ENCODE results near the gene SPATA31D4.

Gene SPATA31D4

GRCh38 chr9:81892440-81892839 is 35.8 kb upstream of the SPATA31D4 start (continued):
- no peak for TF ChIP-seq ZNF26 (tag by site-specific recombination; IDR thresholded peaks at IDR 0.05)

GRCh38 chr9:81893929-81894328 is 34.3 kb upstream of the SPATA31D4 start:
- H3K4me3 ChIP-seq (ENCODE audit: low read depth, low read length): no peak overlapping the region
- CTCF ChIA-PET: no interaction called here
- TF ChIP-seq ZNF580 (tag by site-specific recombination; IDR thresholded peaks at IDR 0.05) (no peak), ZNF843 (tag by site-specific recombination; IDR thresholded peaks at IDR 0.05) (no peak), TSHZ1 (tag by site-specific recombination; IDR thresholded peaks at IDR 0.05; ENCODE audit: borderline replicate concordance) (no peak), ZNF350 (tag by site-specific recombination; IDR thresholded peaks at IDR 0.05) (no peak), MZF1 (tag by site-specific recombination; IDR thresholded peaks at IDR 0.05; ENCODE audit: borderline replicate concordance) (no peak), GFI1B (tag by site-specific recombination; IDR thresholded peaks at IDR 0.05) (no peak), YY2 (tag by site-specific recombination; IDR thresholded peaks at IDR 0.05) (no peak), ZNF621 (tag by site-specific recombination; IDR thresholded peaks at IDR 0.05) (no peak), ZNF561 (tag by site-specific recombination; IDR thresholded peaks at IDR 0.05; ENCODE audit: borderline replicate concordance) (no peak), REST (tag by site-specific recombination; IDR thresholded peaks at IDR 0.05) (no peak), YY1 (tag by site-specific recombination; IDR thresholded peaks at IDR 0.05) (no peak), ZFP69B (tag by site-specific recombination; IDR thresholded peaks at IDR 0.05) (no peak), ZNF544 (tag by site-specific recombination; IDR thresholded peaks at IDR 0.05) (no peak), ZNF16 (tag by site-specific recombination; IDR thresholded peaks at IDR 0.05; ENCODE audit: low read depth) (no peak), ZIC2 (tag by site-specific recombination; IDR thresholded peaks at IDR 0.05) (no peak)
- POLR2A ChIA-PET: no interaction called here
- H3K36me3 ChIP-seq (ENCODE audit: control insufficient read depth in 2 of 2, insufficient read depth in 1 of 2, low read length in 2 of 2): no peaks in the 10 kb centered on the region
- no peaks in the 10 kb centered on the region for H3K4me1 ChIP-seq (ENCODE audit: control insufficient read depth, insufficient read depth, low read length)
- H3K27ac ChIP-seq (ENCODE audit: extremely low read depth, low read depth, low read length): no peak overlapping the region
- no peaks in the 10 kb centered on the region for H3K9me3 ChIP-seq (ENCODE audit: control insufficient read depth, insufficient read depth, low read depth, low read length)

GRCh38 chr9:81894891-81895290 is 33.3 kb upstream of the SPATA31D4 start:
- Histone ChIP-seq H3K27ac (ENCODE audit: extremely low read depth, low read depth, low read length) (no peak overlapping the region), H3K36me3 (ENCODE audit: control insufficient read depth in 2 of 2, insufficient read depth in 1 of 2, low read length in 2 of 2) (no peaks in the 10 kb centered on the region), H3K4me1 (ENCODE audit: control insufficient read depth, insufficient read depth, low read length) (no peaks in the 10 kb centered on the region), H3K9me3 (ENCODE audit: control insufficient read depth, insufficient read depth, low read depth, low read length) (no peaks in the 10 kb centered on the region), H3K4me3 (ENCODE audit: low read depth, low read length) (no peak overlapping the region)
- CTCF ChIA-PET: no interaction called here
- POLR2A ChIA-PET: no interaction called here
- TF ChIP-seq ZNF426 (tag by site-specific recombination; IDR thresholded peaks at IDR 0.05) (no peak), TRIM28 (IDR thresholded peaks at IDR 0.05; ENCODE audit: borderline replicate concordance, low read length) (no peak), HOXA7 (CRISPR knock-in tag; IDR thresholded peaks at IDR 0.05; ENCODE audit: borderline replicate concordance) (no peak), ZNF530 (tag by site-specific recombination; IDR thresholded peaks at IDR 0.05; ENCODE audit: low read depth) (no peak), ZNF560 (tag by site-specific recombination; IDR thresholded peaks at IDR 0.05; ENCODE audit: borderline replicate concordance) (no peak), ZNF354C (tag by site-specific recombination; IDR thresholded peaks at IDR 0.05; ENCODE audit: borderline replicate concordance, low read depth) (no peak), MEIS1 (CRISPR knock-in tag; IDR thresholded peaks at IDR 0.05; ENCODE audit: borderline replicate concordance) (no peak), ZNF398 (tag by site-specific recombination; IDR thresholded peaks at IDR 0.05) (no peak)

Measured in HEK293 (cell line).